GM13977 (cell line): ENCODE data around the gene ALG14.

Source experiments
- DNase-seq: peaks from one replicate; pipeline ENCODE4 v3.0.0; 2012; ENCODE audit warnings: low spot score
- in situ Hi-C: fragments of 300-500 bp; cut with MboI; formaldehyde crosslinking; loops from one replicate; pipeline ENCODE4 v1.12.0; 2022; ENCODE audit warnings: low sequenced_read_pairs, low pct_unique_long_range_greater_than_20kb, mixed read lengths, inconsistent platforms; ENCODE audit not compliant: unreplicated experiment
- TF ChIP-seq, protein P1 (sequence below): IDR thresholded peaks from 2 replicates; pipeline ENCODE4 v1.5.1; 2012; ENCODE audit warnings: mild to moderate bottlenecking, control low read depth; ENCODE audit not compliant: insufficient read depth; ENCODE audit errors: extremely low read depth, missing control alignments

The ALG14 gene

DNA sequence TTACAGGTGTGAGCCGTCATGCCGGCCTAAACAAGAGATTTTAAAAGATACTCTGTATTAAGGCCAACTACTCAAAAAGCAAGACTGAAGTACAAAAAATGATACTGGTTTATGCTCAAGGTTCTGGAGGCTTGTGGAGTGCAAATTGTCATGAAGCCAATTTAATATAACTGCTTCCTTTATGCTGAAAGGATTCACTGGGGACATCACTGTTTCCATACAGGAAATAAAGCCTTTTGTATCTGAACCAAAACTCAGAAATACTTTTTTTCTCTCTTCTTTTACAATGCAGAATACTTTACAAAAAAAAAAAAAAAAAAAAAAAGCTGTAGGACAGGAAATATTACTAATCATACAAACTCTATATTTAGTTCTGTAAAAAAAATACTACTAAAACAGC is 90.4 kb downstream of the ALG14 start:
- in situ Hi-C loops, result no loop called here
- no peak for DNase-seq
- TF ChIP-seq, protein P1, sequence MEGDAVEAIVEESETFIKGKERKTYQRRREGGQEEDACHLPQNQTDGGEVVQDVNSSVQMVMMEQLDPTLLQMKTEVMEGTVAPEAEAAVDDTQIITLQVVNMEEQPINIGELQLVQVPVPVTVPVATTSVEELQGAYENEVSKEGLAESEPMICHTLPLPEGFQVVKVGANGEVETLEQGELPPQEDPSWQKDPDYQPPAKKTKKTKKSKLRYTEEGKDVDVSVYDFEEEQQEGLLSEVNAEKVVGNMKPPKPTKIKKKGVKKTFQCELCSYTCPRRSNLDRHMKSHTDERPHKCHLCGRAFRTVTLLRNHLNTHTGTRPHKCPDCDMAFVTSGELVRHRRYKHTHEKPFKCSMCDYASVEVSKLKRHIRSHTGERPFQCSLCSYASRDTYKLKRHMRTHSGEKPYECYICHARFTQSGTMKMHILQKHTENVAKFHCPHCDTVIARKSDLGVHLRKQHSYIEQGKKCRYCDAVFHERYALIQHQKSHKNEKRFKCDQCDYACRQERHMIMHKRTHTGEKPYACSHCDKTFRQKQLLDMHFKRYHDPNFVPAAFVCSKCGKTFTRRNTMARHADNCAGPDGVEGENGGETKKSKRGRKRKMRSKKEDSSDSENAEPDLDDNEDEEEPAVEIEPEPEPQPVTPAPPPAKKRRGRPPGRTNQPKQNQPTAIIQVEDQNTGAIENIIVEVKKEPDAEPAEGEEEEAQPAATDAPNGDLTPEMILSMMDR, result no peak

DNA sequence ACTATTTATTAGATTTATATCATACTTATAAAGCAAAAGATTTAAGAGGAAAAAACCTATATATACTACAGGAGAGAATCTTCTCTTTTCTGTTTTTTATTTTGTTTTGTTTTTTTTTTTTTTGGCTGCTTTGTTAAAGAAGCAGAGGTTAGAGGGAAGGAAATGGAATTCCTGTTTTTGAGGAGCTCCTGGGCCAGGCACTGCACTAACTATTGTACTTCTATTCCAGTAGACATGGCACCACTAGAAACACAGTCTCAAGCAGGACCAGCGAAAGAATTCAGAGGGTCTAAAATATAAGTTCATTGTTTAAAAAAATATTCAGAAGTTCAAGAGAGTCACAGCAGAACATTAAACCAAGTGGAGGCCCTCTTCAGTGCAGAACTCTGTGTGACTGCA is 91.2 kb downstream of the ALG14 start:
- TF ChIP-seq, protein P1, result no peak
- in situ Hi-C loops, result no loop called here
- no peak for DNase-seq

- DNase-seq, result no peak
- in situ Hi-C loops, result no loop called here
- TF ChIP-seq, protein P1, result no peak
Measured at GRCh38 chr1:94980582-94981574, 91.9 kb downstream of the ALG14 start.

DNA sequence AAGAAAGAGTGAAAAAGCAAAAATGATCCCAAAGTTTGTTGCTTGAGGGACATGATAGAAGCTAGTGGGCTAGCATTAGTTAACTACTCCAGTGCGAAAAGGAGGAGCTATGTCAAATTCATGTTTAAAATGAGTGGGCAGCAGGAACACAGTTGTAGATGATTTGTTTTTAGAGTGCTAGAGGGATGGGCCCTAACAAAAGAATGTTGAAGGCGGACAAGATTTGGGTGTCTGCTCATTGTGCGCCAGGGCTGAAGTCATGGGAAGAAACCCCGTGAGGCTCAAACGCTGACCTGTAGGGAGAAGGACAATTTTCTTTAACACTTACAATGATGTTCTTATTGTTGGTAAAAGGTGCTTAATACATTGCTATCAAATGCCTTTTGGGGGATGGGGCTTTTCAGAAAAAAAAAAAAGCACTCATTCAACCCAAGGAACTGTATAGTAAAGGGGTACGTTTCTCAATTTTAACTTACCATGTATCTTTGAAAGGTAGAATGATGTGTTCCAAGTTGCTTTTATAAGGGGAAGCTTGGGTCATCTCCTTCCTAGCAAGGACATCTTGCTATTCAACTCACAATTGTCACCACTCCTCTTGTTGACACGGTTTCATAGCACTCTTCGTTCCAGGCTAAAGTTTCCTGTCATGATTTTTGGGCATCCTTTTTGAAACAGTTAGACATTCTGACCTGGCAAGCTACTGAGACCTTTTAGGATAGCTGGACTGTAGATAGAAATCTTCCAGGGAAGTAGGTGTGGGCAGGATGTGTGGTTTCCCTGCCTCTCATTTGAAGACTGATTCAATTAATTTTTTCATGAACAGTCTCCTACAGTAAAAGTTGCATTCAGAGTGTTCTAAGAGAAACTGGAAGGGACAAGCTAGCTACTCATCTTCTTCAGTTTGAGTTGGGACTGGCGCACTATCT is 92.8 kb downstream of the ALG14 start:
- in situ Hi-C loops, result no loop called here
- DNase-seq, result no peak
- TF ChIP-seq, protein P1, result no peak

DNA sequence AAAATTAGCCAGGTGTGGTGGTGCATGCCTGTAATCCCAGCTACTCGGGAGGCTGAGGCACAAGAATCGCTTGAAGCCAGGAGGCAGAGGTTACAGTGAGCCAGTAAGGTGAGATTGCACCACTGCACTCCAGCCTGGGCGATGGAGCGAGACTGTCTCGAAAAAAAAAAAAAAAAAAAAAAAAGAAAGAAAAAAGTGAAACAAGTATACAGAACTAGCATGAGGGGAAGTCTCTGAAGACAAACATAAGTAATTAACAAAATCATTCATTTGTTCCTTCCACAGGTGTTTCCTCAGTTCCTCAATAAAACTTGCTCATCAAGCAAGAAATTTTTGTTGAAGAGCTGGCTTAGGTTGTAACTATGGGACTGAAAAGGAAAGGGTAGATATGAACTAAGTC is 93.6 kb downstream of the ALG14 start:
- TF ChIP-seq, protein P1, result no peak
- no peak for DNase-seq
- in situ Hi-C loops, result no loop called here

- no peak for DNase-seq
- TF ChIP-seq, protein P1, result no peak
- in situ Hi-C loops, result no loop called here
Measured at GRCh38 chr1:94978401-94978800, 94.3 kb downstream of the ALG14 start.
